Measurements from ENCODE around the gene PRKCH. TPM values are rescaled to one million over a fixed set of nuclear protein-coding genes. Genes with fewer than 3 reads are reported as not detected.
A peak's percentile ranks its signal among the peaks of the same experiment; 100 is the strongest.

Gene PRKCH
- total RNA-seq, 1 donor from 2014 or later = 18.4 TPM

DNA sequence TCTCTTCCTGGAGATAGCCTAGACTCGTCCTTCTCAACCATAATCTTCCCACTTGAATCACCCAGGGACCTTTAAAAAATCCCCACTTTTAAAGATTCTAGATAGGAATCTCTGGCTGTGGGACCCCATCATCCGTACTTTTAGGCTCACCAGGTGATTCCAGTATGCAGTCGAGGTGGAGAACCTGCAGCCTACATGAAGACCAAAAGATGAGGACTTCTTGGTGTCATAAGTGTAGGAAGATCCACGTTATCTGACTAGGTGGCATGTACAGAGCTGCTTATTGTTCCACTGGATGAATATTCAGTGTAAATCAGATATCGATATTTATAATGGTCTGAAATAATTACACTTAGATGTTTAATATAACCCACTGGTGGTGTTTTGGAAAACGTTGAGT, 2.6 kb downstream of the PRKCH start:
- intact Hi-C loops (cut with micrococcal nuclease) = no loop called here

DNA sequence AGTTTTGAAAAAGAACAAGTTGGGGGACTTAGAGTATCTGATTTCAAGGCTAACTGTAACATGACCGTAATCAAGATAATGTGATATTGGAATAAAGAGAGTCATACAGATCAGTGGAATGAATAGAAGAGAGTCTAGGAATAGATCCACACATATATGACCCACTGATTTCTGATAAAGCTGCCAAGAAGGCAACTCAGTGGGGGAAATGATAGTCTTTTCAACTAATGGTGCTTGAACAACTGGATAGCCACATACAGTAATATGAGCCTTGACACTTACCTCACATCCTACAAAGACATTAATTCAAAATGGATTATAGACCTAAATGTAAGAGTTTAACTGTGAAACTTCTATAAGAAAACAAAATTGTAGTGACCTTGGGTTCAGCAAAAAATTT, 3.8 kb downstream of the PRKCH start:
- intact Hi-C loops (cut with micrococcal nuclease) = no loop called here

More for the DNA sequence above, 2.6 kb downstream of the PRKCH start:
- H3K9me3 ChIP-seq (replicated peaks) = peaks cover 8% of the 10 kb centered on the region
- H3K4me1 ChIP-seq = peaks cover 41% of the 10 kb centered on the region
- H3K27ac ChIP-seq (replicated peaks) = peak overlapping the region; percentile 88
- TF ChIP-seq, protein P1, sequence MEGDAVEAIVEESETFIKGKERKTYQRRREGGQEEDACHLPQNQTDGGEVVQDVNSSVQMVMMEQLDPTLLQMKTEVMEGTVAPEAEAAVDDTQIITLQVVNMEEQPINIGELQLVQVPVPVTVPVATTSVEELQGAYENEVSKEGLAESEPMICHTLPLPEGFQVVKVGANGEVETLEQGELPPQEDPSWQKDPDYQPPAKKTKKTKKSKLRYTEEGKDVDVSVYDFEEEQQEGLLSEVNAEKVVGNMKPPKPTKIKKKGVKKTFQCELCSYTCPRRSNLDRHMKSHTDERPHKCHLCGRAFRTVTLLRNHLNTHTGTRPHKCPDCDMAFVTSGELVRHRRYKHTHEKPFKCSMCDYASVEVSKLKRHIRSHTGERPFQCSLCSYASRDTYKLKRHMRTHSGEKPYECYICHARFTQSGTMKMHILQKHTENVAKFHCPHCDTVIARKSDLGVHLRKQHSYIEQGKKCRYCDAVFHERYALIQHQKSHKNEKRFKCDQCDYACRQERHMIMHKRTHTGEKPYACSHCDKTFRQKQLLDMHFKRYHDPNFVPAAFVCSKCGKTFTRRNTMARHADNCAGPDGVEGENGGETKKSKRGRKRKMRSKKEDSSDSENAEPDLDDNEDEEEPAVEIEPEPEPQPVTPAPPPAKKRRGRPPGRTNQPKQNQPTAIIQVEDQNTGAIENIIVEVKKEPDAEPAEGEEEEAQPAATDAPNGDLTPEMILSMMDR (IDR thresholded peaks at IDR 0.05; ENCODE audit: borderline replicate concordance) = no peak
- H3K27me3 ChIP-seq (ENCODE audit: low read depth) = peaks cover 21% of the 10 kb centered on the region
- peak overlapping the region; percentile 77 for H3K4me3 ChIP-seq
- no peaks in the 10 kb centered on the region for H3K36me3 ChIP-seq
- no peak for DNase-seq

DNA sequence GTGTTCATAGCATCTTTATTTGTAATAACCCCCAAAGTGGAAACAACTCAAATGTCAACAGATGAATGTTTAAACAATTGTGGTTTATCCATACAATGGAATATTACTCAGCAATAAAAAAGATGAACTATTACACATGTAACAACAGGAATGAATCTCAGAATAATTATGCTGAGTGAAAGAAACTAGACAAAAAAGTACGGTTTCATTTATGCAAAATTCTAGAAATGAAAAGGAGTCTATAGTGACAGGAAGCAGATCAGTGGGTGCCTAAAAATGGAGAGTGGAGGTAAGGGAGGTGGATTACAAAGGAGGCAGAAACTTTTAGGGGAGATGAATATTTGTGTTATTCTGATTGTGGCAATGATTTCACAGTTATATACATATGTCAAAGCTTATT, 4.8 kb downstream of the PRKCH start:
- H3K36me3 ChIP-seq = no peaks in the 10 kb centered on the region
- peaks cover 19% of the 10 kb centered on the region for H3K27me3 ChIP-seq (ENCODE audit: low read depth)
- H3K4me1 ChIP-seq = peaks cover 49% of the 10 kb centered on the region
- peaks cover 8% of the 10 kb centered on the region for H3K9me3 ChIP-seq (replicated peaks)
- H3K4me3 ChIP-seq = peak overlapping the region; percentile 14
- intact Hi-C loops (cut with micrococcal nuclease) = no loop called here
- DNase-seq = no peak
- TF ChIP-seq, protein P1 (IDR thresholded peaks at IDR 0.05; ENCODE audit: borderline replicate concordance) = no peak
- peak overlapping the region; percentile 88 for H3K27ac ChIP-seq (replicated peaks)

More for the DNA sequence above, 3.8 kb downstream of the PRKCH start:
- Histone ChIP-seq H3K27me3 (ENCODE audit: low read depth) (peaks cover 21% of the 10 kb centered on the region), H3K27ac (replicated peaks) (peak overlapping the region; percentile 88), H3K4me3 (no peak overlapping the region), H3K36me3 (no peaks in the 10 kb centered on the region), H3K9me3 (replicated peaks) (peaks cover 8% of the 10 kb centered on the region), H3K4me1 (peaks cover 52% of the 10 kb centered on the region)
- TF ChIP-seq, protein P1 (IDR thresholded peaks at IDR 0.05; ENCODE audit: borderline replicate concordance) = no peak
- no peak for DNase-seq

DNA sequence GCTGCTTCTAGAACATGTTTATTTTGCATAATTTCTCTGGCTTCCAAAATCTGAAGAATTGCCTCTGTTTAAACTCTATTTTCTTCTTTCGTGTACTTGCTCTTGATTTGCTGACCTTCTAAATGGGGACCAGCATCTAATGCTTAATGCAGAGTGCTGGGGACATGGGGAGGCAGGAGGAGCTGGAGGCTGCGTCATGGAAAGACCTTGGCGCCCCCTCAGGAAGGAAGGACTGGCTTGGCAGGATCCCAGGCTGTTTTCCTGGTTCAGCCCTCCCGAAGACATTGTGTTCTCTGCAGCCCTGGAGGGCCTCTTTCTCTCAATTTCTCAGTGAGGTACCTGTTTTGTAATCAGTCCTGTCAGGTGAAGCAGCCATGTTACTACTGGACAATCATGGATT, 5.5 kb downstream of the PRKCH start:
- peaks cover 12% of the 10 kb centered on the region for H3K27me3 ChIP-seq (ENCODE audit: low read depth)
- TF ChIP-seq, protein P1 (IDR thresholded peaks at IDR 0.05; ENCODE audit: borderline replicate concordance) = no peak
- H3K36me3 ChIP-seq = no peaks in the 10 kb centered on the region
- peaks cover 8% of the 10 kb centered on the region for H3K9me3 ChIP-seq (replicated peaks)
- peaks cover 43% of the 10 kb centered on the region for H3K4me1 ChIP-seq
- intact Hi-C loops (cut with micrococcal nuclease) = no loop called here
- peak overlapping the region; percentile 26 for H3K4me3 ChIP-seq
- H3K27ac ChIP-seq (replicated peaks) = peak overlapping the region; percentile 88
- DNase-seq = peak; percentile 76

DNA sequence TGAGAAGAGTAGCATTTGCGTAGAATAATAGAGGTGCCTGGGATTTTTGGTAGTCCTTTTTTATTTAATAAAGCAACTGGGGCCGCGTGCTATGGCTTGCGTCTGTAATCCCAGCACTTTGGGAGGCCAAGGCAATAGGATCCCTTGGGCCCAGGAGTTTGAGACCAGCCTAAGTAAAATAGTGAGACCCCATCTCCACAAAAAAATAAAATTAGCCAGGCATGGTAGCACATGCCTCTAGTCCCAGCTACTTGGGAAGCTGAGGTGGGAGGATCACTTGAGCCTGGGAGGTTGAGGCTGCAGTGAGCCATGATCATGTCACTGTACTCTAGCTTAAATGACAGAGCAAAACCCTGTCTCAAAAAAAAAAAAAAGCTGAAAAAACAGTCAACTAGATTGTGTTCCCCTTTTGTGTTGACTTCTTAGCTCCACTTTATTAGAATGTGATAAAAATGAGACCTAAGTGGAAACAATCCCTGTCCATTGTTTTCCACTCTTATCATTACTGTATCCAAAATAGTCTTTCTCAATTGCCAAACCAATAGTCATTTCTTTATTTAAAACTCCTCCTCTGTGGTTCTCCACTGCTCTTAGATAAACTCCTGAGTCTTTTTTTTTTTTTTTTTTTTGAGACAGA, 7.4 kb downstream of the PRKCH start:
- Histone ChIP-seq H3K27ac (replicated peaks) (peak overlapping the region; percentile 67), H3K9me3 (replicated peaks) (peaks cover 8% of the 10 kb centered on the region), H3K4me1 (peaks cover 50% of the 10 kb centered on the region), H3K27me3 (ENCODE audit: low read depth) (no peaks in the 10 kb centered on the region), H3K4me3 (no peak overlapping the region), H3K36me3 (no peaks in the 10 kb centered on the region)
- TF ChIP-seq, protein P1 (IDR thresholded peaks at IDR 0.05; ENCODE audit: borderline replicate concordance) = no peak
- intact Hi-C loops (cut with micrococcal nuclease) = no loop called here
- no peak for DNase-seq

Measured in left ventricle myocardium inferior (tissue), 1 donor.